ENCODE measurements around the gene SMIM35.

The SMIM35 gene

GRCh38 chr11:118057251-118058145 is 29.3 kb downstream of the SMIM35 start:
- DNase-seq = no peak

GRCh38 chr11:118056806-118057205 is 30.0 kb downstream of the SMIM35 start:
- no peak for DNase-seq

DNA sequence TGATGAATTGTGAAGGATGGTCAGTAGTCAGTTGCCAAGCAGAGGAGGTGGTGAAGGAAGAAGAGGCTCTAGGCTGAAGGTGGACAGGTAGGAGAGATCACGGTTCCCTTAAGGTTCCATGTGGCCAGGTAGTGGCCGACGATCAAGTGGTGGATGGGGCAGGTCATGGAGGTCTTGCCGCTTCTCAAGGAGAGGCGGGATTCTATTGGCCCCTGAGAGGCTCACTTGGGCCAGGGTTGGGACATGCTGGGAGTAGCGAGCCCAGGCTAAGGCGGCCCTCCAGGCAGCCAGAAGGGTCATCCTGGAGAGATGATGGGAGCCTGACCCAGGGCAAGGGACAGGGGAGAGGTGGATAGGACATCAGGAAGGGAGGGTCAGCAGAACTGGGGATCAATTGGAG is 30.8 kb downstream of the SMIM35 start:
- no peak for DNase-seq

DNA sequence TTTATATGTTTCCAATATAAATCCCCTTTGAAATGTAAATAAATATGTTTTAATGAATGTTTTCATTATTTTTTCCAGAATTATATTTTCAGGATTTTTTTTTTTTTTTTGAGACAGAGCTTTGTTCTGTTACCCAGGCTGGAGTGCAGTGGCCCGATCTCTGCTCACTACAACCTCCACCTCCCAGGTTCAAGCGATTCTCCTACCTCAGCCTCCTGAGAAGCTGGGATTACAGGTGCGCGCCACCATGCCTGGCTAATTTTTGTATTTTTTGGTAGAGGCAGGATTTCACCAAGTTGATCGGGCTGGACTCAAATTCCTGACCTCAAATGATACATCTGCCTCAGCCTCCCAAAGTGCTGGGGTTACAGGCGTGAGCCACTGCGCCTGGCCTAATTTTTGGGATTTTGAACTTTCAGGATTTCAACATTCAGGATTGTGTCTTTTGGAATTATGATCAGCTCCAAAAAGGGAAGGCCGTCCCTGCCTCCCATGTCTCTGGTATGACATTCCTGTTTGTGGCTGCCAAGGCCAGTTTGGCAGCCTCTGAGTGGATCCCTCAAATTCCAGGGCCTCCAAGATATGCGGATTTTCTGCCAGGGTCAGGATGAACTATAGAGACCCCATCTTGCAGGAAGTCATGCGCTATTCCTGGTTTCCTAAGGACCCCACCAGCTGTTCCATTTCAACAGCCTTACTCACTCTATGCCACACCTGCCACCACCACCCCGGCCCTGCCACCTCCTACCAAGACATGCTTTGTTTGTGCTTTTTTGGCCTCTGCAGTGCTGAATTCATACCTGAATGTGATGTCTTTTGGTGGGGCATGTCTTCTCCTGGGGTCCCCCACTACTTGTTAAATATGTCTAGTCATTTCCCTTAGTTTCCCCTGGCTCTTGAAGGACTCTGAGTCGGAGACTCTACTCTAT is 31.8 kb downstream of the SMIM35 start:
- no peak for DNase-seq

- no peak for DNase-seq
Measured at GRCh38 chr11:118052581-118053206, 34.1 kb downstream of the SMIM35 start.

- DNase-seq = peak; percentile 25
Measured at GRCh38 chr11:118051611-118052461, 34.9 kb downstream of the SMIM35 start.

GRCh38 chr11:118051136-118051610 is 35.6 kb downstream of the SMIM35 start:
- no peak for DNase-seq

DNA sequence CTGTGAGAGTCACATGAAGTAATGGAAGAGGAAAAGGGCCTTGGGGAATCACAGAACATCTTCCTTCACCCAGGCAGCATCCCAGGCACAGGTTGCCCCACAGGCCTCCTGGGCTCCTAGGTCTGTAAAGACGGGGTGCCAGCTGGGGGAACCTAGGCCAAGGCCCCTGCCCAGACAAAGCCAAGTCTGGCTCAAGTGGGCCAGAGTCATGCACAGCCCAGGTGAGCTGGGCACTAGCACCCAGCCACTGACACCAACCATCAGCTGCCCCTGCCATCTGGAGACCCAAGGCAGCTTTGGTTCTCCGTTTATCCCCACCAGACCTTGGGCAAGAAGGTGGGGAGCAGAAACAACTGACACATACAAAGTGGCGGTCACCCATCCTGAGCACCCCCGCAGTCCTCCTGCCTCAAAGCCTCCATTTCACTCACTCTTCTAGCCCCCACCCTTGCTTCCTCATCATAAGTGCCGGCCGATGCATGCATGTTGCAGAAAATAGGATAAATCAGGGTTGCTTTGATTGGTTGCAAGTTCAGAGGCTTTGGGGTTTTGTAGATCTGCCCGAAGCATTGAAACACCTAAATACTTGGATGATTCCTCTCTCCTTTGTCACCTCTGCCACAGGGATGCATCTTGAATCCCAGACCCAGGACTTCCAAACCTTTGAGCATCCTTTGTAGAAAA is 36.4 kb downstream of the SMIM35 start:
- no peak for DNase-seq

DNA sequence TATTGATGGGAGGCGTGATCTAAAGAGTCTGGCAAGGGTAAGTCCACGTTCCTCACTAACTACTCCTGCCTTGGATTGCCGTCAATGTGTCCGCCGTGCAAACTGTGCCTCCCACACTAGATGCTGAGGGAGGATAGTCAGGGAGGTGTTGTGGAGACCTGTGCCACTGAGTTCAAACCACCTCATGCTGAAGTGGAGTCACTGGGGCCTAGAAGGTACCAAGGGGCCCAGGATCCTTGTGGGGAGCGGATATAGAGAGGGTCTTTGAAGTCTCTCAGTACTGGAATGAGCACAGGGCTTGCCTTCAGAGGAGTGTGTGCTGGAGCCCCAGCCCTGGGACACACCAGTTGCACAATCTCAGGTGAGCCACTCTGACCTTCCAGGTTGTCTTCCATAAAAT is 37.0 kb downstream of the SMIM35 start:
- no peak for DNase-seq

- DNase-seq = no peak
Measured at GRCh38 chr11:118048472-118049370, 38.0 kb downstream of the SMIM35 start.

GRCh38 chr11:118047749-118048148 is 39.0 kb downstream of the SMIM35 start:
- no peak for DNase-seq

DNA sequence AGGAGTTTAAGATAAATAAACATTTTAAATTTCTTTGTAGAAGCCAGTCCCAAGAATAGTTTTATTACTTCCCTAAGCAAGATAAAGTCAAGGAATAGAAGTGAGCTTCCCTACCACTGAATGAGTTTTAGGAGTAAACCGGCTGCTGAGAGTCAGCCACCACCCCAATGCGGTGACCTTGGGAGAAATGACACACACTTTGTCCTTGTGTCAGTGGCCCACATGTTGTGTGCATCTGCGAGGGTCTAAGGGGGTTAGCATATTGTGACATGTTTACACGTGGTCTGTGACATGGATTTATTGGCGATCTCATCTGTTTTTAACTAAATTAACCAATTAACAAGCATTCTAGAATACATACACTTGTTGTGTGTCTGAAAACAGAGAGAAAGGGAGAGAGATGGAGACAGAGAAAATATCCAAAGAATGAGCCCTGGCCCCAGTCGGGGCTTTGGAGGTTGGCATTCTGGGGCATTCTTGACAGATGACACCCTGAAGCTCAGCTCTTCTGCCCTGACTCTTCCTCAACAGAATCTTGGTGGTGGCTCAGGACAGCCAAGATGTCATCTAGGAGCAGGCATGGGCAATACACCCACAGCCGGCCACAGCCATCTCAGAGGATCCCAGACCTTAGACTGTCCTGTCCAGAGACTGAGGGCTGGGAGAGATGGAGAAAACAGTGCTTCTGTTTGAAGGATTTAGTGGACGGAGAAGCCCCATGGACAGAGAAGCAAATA is 39.6 kb downstream of the SMIM35 start:
- DNase-seq = no peak

DNA sequence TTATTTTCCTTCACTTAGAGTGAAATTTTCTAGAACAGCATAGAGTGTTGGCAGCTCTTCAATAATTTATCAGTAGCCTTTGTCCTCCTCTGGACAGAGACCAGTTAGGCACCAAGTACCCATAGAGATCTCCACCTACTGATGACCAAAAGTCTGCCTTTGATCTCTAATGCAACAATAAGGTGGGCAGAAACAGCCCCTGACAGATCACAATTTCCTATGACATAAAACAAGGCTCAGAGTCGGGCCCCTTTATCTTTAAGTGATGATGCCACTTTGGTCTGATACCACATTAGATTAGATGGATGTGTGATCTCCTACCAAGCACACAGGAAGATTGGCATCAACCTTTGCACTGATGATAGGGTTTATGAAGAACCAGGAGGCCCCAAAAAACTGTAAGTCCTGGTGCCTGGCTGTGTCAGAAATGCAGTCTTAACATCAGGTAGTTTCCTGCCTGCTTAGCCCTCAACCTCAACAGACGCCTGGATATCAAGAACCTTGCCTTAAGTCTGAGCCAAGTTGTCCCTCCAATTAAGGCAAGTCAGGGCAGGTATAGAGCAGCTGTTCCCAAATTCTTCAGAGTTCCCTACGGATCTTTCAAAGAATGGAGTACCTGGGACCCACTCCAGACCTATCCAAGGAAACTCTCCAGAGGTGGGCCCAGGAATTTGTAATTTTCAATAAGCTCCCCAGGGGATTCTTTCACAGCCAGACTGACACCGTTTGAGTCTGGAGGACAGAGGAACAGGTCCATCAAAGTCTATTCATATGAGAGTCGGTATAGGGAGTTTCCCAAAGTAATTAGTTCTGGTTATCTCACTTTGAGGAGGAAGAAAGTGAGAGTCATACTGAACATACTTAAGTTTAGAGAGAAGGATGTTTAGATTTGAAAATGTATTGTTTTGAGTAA is 40.5 kb downstream of the SMIM35 start:
- no peak for DNase-seq

GRCh38 chr11:118045191-118045590 is 41.6 kb downstream of the SMIM35 start:
- no peak for DNase-seq

GRCh38 chr11:118042796-118043195 is 44.0 kb downstream of the SMIM35 start:
- DNase-seq = no peak

GRCh38 chr11:118042141-118042540 is 44.6 kb downstream of the SMIM35 start:
- no peak for DNase-seq

DNA sequence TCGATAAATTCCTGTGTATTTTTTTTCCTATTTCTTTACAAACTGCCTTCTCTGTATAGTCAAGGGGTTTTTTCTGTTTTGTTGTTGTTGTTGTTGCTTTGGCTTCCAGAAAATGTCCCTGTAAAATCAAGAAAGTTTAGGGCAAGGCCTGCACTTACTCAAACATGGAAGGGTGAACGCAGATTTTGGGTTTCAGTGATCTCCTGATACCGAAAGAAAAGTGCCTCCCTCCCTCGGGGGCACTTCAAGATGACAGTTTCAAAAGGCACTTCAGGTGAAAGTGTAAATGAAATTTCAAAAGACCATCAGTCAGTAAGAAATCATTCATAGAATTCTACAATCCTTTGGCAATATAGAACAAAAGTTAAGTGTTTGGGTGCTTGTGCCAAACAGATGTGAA is 53.3 kb downstream of the SMIM35 start:
- no peak for DNase-seq

- no peak for DNase-seq
Measured at GRCh38 chr11:118028626-118029025, 58.1 kb downstream of the SMIM35 start.

GRCh38 chr11:118027694-118028093 is 59.1 kb downstream of the SMIM35 start:
- no peak for DNase-seq

All from RPMI8226 (cell line).